Fibroblast of mammary gland (primary cell): Measurements from ENCODE around the gene GOLGA8J.
"Not testable (repeated sequence)": the region's sequence is repeated elsewhere in the genome, so short reads cannot be mapped to it uniquely, and the experiment has no call there.

Experiments
- DNase-seq: peaks from one replicate; pipeline ENCODE4 v3.0.0-alpha.2; 2010; ENCODE audit warnings: low read depth
- H3K4me3 ChIP-seq: 2 replicates; pipeline ENCODE4 v1.5.1; 2011; ENCODE audit warnings: low read depth, mild to moderate bottlenecking, low read length, moderate library complexity; ENCODE audit not compliant: control insufficient read depth
- TF ChIP-seq, protein P1 (sequence below): conservative IDR thresholded peaks from 2 replicates; pipeline ENCODE4 v1.5.1; 2011; ENCODE audit warnings: low read depth, low read length, inconsistent platforms; ENCODE audit not compliant: control insufficient read depth, insufficient read depth

Gene GOLGA8J

DNA sequence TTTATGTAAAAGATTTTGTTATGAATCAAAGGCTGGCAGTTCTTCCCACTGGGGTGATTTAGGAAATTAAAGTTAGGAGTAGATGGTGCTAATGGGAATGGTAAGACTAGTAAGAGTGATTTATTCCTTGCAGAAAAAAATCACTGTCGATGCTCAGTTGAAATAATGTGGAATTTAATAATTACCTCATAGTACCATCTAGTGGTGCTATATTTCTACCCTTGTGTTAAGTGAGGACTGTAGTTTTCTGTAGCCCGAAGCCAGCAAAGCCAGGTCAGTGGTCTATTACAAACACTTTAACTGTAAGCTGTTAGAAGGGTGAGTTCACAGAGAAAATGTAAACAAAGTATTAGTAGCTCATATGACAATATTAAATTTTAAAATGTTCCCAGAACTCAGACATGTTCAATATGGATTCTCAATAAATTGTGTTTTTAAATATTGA, 39.5 kb upstream of the GOLGA8J start:
- H3K4me3 ChIP-seq, result no peak overlapping the region
- DNase-seq, result peak; percentile 19
- TF ChIP-seq, protein P1, sequence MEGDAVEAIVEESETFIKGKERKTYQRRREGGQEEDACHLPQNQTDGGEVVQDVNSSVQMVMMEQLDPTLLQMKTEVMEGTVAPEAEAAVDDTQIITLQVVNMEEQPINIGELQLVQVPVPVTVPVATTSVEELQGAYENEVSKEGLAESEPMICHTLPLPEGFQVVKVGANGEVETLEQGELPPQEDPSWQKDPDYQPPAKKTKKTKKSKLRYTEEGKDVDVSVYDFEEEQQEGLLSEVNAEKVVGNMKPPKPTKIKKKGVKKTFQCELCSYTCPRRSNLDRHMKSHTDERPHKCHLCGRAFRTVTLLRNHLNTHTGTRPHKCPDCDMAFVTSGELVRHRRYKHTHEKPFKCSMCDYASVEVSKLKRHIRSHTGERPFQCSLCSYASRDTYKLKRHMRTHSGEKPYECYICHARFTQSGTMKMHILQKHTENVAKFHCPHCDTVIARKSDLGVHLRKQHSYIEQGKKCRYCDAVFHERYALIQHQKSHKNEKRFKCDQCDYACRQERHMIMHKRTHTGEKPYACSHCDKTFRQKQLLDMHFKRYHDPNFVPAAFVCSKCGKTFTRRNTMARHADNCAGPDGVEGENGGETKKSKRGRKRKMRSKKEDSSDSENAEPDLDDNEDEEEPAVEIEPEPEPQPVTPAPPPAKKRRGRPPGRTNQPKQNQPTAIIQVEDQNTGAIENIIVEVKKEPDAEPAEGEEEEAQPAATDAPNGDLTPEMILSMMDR, result peak; percentile 20

DNA sequence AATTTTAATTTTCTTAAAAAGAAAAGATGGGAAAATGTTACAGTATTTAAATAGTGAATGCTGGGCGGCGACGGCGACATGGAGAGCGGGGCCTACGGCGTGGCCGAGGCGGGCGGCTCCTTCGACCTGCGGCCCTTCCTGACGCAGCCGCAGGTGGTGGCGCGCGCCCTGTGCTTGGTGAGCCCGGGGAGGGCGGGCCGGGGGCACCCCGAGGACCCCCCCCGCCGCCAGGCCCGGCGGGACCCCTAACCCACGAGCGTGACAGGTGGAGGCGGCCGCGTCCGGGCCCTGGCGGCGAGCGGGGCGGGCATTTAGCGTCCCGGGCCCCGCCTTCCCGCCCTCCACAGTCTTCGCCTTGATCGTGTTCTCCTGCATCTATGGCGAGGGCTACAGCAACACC, 38.4 kb upstream of the GOLGA8J start:
- no peak overlapping the region for H3K4me3 ChIP-seq
- TF ChIP-seq, protein P1, result no peak
- no peak for DNase-seq

DNA sequence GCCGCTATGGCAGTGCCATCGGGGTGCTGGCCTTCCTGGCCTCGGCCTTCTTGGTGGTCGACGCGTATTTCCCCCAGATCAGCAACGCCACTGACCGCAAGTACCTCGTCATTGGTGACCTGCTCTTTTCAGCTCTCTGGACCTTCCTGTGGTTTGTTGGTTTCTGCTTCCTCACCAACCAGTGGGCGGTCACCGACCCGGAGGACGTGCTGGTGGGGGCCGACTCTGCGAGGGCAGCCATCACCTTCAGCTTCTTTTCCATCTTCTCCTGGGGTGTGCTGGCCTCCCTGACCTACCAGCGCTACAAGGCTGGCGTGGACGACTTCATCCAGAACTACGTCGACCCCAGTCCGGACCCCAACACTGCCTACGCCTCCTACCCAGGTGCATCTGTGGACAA, 37.9 kb upstream of the GOLGA8J start:
- DNase-seq, result not testable (repeated sequence)

DNA sequence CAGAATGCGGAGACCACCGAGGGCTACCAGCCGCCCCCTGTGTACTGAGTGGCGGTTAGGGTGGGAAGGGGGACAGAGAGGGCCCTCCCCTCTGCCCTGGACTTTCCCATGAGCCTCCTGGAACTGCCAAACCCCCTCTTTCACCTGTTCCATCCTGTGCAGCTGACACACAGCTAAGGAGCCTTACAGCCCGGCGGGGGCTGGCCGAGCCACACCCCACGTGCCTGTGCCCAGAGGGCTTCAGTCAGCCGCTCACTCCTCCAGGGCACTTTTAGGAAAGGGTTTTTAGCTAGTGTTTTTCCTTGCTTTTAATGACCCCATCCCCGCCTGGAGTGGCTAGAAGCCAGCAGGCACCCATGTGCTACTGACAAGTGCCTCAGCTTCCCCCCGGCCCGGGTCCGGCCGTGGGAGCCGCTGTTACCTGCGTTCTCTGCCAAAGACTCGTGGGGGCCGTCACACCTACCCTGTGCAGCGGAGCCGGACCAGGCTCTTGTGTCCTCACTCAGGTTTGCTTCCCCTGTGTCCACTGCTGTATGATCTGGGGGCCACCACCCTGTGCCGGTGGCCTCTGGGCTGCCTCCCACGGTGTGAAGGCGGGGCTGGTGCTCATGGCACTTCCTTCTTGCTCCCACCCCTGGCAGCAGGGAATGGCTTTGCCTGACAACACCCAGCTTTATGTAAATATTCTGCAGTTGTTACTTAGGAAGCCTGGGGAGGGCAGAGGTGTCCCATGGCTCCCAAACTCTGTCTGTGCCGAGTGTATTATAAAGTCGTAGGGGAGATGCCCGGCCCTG, 37.3 kb upstream of the GOLGA8J start:
- not testable (repeated sequence) for H3K4me3 ChIP-seq, DNase-seq

More for the DNA sequence above, 37.9 kb upstream of the GOLGA8J start:
- H3K4me3 ChIP-seq, result not testable (repeated sequence)

DNA sequence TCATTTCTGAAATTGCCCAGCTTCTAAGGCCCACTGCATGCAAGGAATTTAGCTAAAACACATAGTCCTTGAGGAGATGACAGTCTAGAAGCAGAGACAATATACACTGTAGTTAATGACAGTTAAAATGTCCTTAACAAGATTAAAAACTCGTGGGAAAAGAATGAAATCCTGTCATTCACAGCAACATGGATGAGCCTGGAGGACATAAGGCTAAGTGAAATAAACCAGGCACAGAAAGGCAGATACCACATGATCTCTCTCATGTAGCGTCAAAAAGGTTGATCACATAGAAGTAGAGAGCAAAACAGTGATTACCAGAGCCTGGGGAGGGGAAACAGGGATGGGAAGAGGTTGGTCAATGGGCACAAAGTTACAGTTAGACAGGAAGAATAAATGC, 36.3 kb upstream of the GOLGA8J start:
- TF ChIP-seq, protein P1, result no peak
- no peak overlapping the region for H3K4me3 ChIP-seq
- DNase-seq, result no peak

DNA sequence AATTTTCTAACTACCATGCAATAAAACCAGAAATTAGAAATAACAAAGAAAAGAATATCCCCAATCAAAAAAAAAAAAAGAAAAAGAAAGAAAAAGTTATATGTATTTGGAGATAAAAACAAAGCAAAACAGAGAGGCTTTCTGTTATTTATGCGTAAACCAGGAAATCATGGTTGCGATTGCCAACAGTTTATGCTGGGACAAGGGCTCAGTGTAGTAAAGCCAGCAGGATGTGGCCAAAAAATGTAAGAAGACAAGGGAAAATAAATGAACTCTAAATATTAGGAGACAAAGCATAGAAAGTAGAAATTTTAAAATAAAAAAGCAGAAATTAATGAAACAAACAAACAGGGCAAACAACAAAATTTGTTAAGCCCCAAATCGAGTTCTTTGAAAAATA, 27.2 kb upstream of the GOLGA8J start:
- no peak for DNase-seq
- H3K4me3 ChIP-seq, result no peak overlapping the region
- TF ChIP-seq, protein P1, result no peak

DNA sequence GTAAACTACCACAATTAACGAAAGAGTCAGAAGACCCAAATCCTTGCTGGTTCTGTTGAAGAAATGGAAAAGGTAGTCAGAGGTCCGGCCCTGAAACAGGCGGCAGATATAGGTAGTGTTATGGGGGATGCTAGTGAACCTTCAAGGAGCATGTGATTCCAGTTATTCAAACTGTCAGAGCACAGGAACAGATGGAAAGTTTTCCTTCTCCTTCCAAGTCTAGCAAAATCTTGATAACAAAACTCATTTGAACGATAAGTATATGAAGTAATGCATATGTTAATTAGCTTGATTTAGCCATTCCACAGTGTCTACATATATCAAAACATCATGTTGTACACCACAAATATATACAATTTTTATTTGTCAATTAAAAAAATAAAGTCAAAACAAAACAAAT, 26.6 kb upstream of the GOLGA8J start:
- H3K4me3 ChIP-seq, result no peak overlapping the region
- TF ChIP-seq, protein P1, result no peak
- no peak for DNase-seq

DNA sequence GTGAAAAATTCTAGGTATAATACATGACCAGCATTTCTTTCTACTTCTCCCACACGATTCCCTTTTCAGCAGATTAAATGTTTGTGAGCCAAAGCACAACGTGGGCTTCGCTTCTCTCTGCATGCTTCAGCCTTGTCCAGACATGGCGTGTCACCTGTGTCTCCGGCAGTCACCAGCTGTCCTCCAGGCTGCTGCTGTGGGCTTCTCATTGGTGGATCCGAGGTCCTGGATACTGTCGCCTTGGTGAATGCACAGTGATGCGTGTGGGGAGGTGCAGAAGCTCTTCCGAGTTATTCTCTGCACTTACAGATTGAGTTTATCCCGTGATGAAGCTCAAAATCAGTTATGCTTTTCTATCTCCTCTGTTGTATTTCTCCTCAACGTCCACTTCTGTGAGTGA, 23.0 kb upstream of the GOLGA8J start:
- TF ChIP-seq, protein P1, result no peak
- DNase-seq, result no peak
- H3K4me3 ChIP-seq, result no peak overlapping the region
